ENCODE data around the gene COTL1.

DNA sequence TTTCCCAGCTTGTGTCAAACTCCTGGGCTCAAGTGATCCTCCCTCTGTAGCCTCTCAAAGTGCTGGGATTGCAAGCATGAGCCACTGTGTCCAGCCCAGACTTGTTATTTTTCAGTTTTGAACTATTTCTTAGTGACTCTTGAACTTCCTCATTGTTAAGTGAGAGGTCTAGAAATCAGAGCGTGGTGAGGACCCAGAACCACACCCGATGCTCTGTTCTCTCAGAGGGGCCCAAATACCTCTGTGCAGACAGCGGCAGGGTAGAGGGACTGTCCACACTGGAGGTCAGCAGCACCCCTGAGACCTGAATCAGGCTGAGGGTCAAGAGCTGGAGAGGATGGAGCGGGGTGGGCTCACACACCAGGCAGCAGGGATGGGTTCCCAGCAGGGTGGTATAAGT, 65.7 kb downstream of the COTL1 start:
- TF ChIP-seq, protein P1, sequence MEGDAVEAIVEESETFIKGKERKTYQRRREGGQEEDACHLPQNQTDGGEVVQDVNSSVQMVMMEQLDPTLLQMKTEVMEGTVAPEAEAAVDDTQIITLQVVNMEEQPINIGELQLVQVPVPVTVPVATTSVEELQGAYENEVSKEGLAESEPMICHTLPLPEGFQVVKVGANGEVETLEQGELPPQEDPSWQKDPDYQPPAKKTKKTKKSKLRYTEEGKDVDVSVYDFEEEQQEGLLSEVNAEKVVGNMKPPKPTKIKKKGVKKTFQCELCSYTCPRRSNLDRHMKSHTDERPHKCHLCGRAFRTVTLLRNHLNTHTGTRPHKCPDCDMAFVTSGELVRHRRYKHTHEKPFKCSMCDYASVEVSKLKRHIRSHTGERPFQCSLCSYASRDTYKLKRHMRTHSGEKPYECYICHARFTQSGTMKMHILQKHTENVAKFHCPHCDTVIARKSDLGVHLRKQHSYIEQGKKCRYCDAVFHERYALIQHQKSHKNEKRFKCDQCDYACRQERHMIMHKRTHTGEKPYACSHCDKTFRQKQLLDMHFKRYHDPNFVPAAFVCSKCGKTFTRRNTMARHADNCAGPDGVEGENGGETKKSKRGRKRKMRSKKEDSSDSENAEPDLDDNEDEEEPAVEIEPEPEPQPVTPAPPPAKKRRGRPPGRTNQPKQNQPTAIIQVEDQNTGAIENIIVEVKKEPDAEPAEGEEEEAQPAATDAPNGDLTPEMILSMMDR (IDR thresholded peaks at IDR 0.05): no peak
- TF ChIP-seq POLR2A (IDR thresholded peaks at IDR 0.05): no peak
- no peak for TF ChIP-seq POLR2AphosphoS5 (IDR thresholded peaks at IDR 0.05)
